Middle frontal gyrus (tissue), 1 donor: ENCODE measurements around the gene GTF2F2.

Experiments used
- DNase-seq: peaks from one replicate; pipeline ENCODE4 v3.0.0-alpha.2; 2015; ENCODE audit warnings: low spot score; ENCODE audit errors: extremely low spot score

GTF2F2 gene

GRCh38 chr13:45299194-45299593 is 178.9 kb downstream of the GTF2F2 start:
- DNase-seq: no peak

- no peak for DNase-seq
These were observed 180.1 kb downstream of the GTF2F2 start for GRCh38 chr13:45300190-45300985.

DNA sequence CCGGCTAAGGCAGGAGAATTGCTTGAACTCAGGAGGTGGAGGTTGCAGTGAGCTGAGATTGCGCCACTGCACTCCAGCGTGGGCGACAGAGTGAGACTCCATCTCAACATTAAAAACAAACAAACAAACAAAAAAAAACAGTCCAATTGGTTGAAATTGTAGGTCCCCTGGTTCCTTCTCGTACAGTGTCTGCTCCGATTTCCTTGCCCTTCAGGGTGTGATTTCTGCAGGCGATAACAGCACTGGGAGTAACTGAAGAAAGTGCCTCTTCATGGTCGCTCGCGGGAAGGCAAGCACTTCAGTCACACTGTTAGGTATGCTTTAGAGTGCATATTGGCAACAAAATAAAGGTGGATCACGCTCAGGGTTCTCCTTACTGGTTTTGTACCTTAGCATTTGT is 181.0 kb downstream of the GTF2F2 start:
- DNase-seq: no peak

DNA sequence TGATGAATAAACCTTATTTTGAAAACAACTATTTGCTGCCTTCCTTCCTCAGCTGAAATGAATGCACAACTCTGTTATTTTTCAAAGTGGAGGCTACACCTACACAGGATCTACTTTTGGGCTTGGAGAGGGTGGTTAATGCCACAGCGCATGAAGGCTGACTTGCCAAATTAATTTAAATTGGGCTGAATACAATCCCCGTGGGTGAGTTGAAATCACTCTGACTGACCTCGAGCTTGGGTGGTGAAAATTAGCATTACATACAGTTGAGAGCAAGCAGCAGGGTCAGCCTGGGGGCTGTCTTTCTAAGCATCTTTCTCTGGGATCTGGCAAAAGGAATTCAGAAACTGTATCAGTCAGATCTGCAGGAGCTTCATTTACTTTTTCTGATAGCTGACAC is 182.2 kb downstream of the GTF2F2 start:
- DNase-seq: no peak

DNA sequence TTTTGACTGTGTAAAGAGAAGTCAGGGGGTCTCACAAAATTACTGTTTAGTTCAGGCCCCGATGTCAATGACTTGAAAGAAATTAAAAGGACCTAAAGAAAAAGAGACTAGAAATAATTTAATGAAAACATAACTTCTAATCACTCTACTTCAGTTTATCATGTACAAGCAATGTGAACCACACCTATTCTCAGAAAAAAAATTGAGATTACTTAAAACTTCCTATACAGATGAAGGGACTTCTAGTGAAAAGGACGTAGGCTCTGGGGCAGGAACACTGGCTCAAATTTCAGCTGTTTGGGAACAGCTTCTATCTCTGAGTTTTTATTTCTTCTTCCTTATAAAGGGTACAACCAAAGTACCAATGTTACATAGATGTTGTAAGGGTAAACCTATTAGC is 182.7 kb downstream of the GTF2F2 start:
- DNase-seq: no peak

GRCh38 chr13:45303866-45304265 is 183.6 kb downstream of the GTF2F2 start:
- DNase-seq: no peak

GRCh38 chr13:45305079-45305478 is 184.8 kb downstream of the GTF2F2 start:
- DNase-seq: no peak

DNA sequence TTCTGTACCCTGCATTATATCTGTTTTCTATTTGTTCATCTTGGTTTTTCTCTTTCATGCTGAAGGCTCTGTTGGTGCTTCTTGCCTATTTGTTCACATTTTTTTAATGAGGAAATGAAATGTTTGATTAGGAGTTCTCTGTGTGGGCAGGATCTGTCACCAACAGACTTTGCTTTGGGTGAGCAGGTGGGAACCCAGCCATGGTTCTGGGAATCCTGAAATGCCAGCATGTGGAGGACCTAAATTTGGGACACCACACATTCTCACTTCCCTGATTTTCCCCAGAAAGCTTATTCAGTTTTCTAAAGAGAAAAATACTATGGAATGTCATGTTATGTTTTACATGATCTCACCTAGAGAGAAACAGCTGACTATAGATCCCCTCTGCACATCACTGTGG is 186.7 kb downstream of the GTF2F2 start:
- no peak for DNase-seq

GRCh38 chr13:45310341-45311131 is 190.2 kb downstream of the GTF2F2 start:
- no peak for DNase-seq

GRCh38 chr13:45314822-45315221 is 194.5 kb downstream of the GTF2F2 start:
- DNase-seq: no peak

- DNase-seq: no peak
These were observed 195.3 kb downstream of the GTF2F2 start for GRCh38 chr13:45315520-45316167.

- DNase-seq: no peak
These were observed 196.0 kb downstream of the GTF2F2 start for GRCh38 chr13:45316338-45316737.

DNA sequence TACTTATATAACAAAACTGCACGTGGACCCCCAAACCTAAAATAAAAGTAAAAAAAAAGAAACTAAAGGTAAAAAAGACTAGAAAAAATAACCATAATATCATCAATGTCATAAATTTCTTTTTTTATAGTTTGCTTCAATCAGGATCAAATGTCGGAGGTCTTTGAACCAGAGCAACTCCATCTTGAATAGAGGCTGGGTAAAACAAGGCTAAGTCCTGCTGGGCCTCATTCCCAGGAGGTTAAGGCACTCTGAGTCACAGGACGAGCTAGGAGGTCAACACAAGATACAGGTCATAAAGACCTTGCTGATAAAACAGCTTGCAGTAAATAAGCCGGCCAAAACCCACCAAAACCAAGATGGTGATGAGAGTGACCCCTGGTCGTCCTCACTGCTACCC is 196.7 kb downstream of the GTF2F2 start:
- DNase-seq: no peak

GRCh38 chr13:45320876-45321629 is 200.7 kb downstream of the GTF2F2 start:
- DNase-seq: no peak

- no peak for DNase-seq
These were observed 205.5 kb downstream of the GTF2F2 start for GRCh38 chr13:45325806-45326205.

GRCh38 chr13:45327253-45327955 is 207.1 kb downstream of the GTF2F2 start:
- no peak for DNase-seq

DNA sequence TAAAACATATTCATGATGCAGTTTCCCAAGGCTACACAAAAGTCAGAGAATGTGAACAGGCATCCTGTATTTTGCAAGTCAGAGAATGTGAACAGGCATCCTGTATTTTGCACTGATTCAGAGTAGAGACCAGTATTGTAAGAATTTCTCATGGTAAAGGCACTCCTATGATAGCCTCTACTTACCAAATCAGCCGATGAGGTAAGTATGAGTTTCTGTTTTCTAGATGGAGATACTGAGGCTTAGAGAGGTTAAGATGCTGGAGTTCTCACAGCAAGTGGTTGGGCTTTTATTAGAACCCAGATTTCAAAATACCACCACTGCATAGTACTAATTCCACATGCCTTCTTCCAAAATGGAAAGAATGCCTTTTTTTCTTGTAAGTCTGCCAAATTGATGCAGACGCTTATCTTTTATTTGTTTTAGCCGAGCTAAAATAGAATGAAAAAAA is 208.4 kb downstream of the GTF2F2 start:
- no peak for DNase-seq

- no peak for DNase-seq
These were observed 210.9 kb downstream of the GTF2F2 start for GRCh38 chr13:45331123-45331619.

DNA sequence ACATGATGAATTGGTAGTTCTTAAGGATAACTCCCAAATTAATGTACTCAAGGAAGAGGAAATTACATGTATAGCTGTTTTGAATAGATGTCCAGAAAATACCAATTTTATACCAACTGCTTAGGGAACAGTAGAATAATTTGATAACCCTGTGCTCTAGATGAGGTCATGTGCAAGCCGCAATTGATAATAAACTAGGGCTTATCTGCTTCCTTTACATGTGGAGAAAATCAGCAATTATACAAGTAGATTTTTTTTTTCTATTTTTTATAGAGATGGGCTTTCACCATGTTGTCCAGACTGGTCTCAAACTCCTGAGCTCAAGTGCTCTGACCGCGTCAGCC is 211.4 kb downstream of the GTF2F2 start:
- DNase-seq: no peak

- DNase-seq: no peak
These were observed 211.9 kb downstream of the GTF2F2 start for GRCh38 chr13:45332036-45332830.
